ENCODE results near the gene SCN4A.

DNA sequence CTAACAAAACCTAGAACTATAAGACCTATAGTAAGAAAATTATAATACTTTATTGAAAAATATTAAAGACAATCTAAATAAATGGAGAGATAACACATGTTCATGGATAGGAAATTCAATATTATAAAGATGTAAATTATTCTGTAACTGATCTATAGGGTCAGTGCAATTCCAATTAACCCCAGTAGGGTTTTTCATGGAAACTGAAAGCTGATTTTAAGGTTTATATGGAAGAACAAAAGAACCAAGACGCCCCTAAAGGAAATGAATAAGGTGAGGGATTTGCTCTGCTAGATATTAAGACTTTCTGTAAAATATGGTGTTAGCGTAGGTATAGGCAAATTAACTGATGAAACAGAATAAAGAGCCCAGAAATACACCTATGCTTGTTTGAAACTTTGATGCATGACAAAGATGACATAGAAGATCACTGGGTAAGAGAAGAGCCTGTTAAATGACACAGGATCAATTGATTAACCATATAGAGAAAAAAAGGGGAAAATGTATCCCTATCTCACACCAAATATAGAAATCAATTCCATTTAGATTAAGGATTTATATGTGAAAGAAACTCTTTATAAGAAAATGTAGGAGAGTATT is 44.8 kb upstream of the SCN4A start:
- no peak for TF ChIP-seq POLR2A (IDR thresholded peaks at IDR 0.05; ENCODE audit: low read length)
- no peak for TF ChIP-seq GATA1 (IDR thresholded peaks at IDR 0.05; ENCODE audit: low read depth, low read length)
